Gastrocnemius medialis (tissue), 4 donors: ENCODE data around the gene DGKK.

Experiments
- POLR2A ChIP-seq, 2 donors: fragments of 450-650 bp; IDR thresholded peaks; one replicate each; pipeline ENCODE4 v1.6.1; 2017; ENCODE audit warnings: antibody characterized with exemption in 2 of 2, mild to moderate bottlenecking in 2 of 2, moderate library complexity in 2 of 2
- TF ChIP-seq, protein P1 (sequence below), 5 experiments: fragments of 450-650 bp in 3 of 5; fragments of 200-600 bp in 2 of 5; sonication (generic) in 2 of 5; IDR thresholded peaks in 4 of 5; conservative IDR thresholded peaks in 1 of 5; 1 replicate in 4 of 5; 2 replicates in 1 of 5; pipeline ENCODE4 v1.5.1; 2016 to 2019; ENCODE audit warnings: antibody characterized with exemption in 5 of 5, mild to moderate bottlenecking in 3 of 5, moderate library complexity in 3 of 5

DNA sequence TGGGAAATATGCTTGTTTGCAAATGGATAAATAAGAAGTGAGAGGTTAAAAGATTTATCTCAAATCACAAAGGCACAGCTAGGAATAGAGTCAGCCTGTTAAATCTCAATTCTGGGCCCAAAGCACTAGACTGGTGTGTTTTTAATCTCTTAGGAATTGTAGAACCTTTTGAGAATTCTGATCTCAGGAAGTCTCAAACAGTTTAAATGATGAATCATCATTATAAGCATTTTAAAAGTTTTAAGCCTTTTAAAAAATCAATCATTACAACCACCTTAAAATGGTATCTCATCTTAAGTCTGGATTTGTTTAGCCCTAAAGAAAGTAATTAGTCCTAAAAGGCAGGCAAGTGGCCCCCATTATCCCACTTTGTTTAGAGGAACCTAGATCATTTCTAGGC, 17.8 kb downstream of the DGKK start:
- TF ChIP-seq, protein P1, sequence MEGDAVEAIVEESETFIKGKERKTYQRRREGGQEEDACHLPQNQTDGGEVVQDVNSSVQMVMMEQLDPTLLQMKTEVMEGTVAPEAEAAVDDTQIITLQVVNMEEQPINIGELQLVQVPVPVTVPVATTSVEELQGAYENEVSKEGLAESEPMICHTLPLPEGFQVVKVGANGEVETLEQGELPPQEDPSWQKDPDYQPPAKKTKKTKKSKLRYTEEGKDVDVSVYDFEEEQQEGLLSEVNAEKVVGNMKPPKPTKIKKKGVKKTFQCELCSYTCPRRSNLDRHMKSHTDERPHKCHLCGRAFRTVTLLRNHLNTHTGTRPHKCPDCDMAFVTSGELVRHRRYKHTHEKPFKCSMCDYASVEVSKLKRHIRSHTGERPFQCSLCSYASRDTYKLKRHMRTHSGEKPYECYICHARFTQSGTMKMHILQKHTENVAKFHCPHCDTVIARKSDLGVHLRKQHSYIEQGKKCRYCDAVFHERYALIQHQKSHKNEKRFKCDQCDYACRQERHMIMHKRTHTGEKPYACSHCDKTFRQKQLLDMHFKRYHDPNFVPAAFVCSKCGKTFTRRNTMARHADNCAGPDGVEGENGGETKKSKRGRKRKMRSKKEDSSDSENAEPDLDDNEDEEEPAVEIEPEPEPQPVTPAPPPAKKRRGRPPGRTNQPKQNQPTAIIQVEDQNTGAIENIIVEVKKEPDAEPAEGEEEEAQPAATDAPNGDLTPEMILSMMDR (IDR thresholded peaks at IDR 0.05 in 4 of 5, conservative IDR thresholded peaks at IDR 0.05 in 1 of 5), result no peak
- no peak for TF ChIP-seq POLR2A (IDR thresholded peaks at IDR 0.05)
